B cell (primary cell): Measurements from ENCODE around the gene ZDHHC14.

Experiments
- CTCF ChIP-seq: fragments of 200-600 bp; IDR thresholded peaks from one replicate; pipeline ENCODE4 v1.8.0; 2022; ENCODE audit warnings: antibody characterized with exemption, mild to moderate bottlenecking
- EZH2 ChIP-seq: IDR thresholded peaks from 2 replicates; pipeline ENCODE4 v1.6.1; 2012; ENCODE audit warnings: borderline replicate concordance, low read depth, mild to moderate bottlenecking, moderate library complexity, low read length; ENCODE audit not compliant: insufficient read depth, poor library complexity, severe bottlenecking

DNA sequence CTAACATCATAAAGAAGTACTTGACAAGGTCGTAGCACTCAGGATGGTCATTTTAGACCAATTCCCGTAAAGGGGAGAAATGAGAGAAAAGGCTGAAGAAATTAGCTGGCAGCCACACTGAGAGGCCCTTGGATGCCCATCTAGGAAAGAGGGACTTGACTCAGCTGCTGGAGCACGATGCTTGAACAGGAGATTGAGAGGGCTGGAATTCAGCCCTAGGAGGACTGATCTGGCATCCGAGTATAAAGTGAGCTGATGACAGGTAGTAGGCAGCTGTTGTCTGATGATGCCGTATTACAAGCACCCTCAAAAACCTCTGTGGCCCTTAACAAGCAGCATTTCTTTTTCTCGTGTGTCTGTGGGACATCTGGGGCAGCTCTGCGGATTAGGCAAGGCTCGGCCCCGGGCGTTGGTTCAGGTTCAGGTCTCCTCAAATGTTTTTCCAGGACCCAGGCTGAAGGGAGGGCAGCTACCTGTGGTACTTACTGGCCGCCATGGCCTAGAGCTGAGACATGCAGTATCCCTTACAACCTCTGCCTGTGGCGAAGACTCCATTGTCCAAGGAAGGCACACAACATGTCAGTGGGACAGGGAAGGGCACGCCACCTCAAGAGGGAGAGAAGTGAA lies 222.4 kb downstream of the ZDHHC14 start:
- TF ChIP-seq CTCF (no peak), EZH2 (no peak)
